Prostate gland (tissue), 2 donors: ENCODE results near the gene FOXR2. TPM values are rescaled to one million over a fixed set of nuclear protein-coding genes. Genes with fewer than 3 reads are reported as not detected.

Experiments used
- DNase-seq: peaks from one replicate; pipeline ENCODE4 v3.0.0-alpha.2; 2019; ENCODE audit warnings: low spot score
- H3K27ac ChIP-seq, 2 donors: fragments of 200-600 bp; sonication (generic); 2 replicates each; pipeline ENCODE4 v1.5.1; 2017 to 2019
- H3K27me3 ChIP-seq: fragments of 200-600 bp; sonication (generic); replicated peaks from 2 replicates; pipeline ENCODE4 v1.5.1; 2019; ENCODE audit not compliant: insufficient read depth
- H3K36me3 ChIP-seq, 2 donors: fragments of 200-600 bp; sonication (generic); 1 replicate in 1 of 2; 2 replicates in 1 of 2; pipeline versions ENCODE4 v1.5.1 to v1.8.1; 2017 to 2019
- H3K4me1 ChIP-seq: fragments of 200-600 bp; sonication (generic); replicated peaks from 2 replicates; pipeline ENCODE4 v1.5.1; 2019
- H3K4me3 ChIP-seq, 2 donors: fragments of 200-600 bp; sonication (generic); 2 replicates each; pipeline ENCODE4 v1.5.1; 2017 to 2019
- H3K9me3 ChIP-seq: fragments of 200-600 bp; sonication (generic); 2 replicates; pipeline ENCODE4 v1.5.1; 2017
- CTCF ChIP-seq, 4 experiments: fragments of 200-600 bp in 2 of 4; fragments of 450-650 bp in 2 of 4; sonication (generic) in 2 of 4; IDR thresholded peaks; 1 replicate in 3 of 4; 2 replicates in 1 of 4; pipeline ENCODE4 v1.5.1; 2016 to 2019; ENCODE audit warnings: antibody characterized with exemption in 4 of 4, mild to moderate bottlenecking in 2 of 4, moderate library complexity in 2 of 4
- POLR2A ChIP-seq: fragments of 450-650 bp; IDR thresholded peaks from one replicate; pipeline ENCODE4 v1.6.1; 2016; ENCODE audit warnings: antibody characterized with exemption, mild to moderate bottlenecking
- POLR2AphosphoS5 ChIP-seq: sonication (generic); formaldehyde crosslinking; IDR thresholded peaks from one replicate; pipeline ENCODE4 v1.6.1; 2017; ENCODE audit warnings: antibody characterized with exemption
- WGBS: methylation state at CpG from one replicate; pipeline ENCODE4 v1.1.5; 2018; 5-methylcytosine and 5-hydroxymethylcytosine counted together
- intact Hi-C: fragments of 100-400 bp; cut with DNase I; formaldehyde crosslinking; loops from one replicate; pipeline ENCODE4 v1.14.2; 2022
- total RNA-seq, 2 donors: library from RNA; depleted of rRNA; stranded (reverse); fragments of >200 nt; gene quantifications; one replicate each; pipeline ENCODE4 v1.1.0, GENCODE V29; 2016

The FOXR2 gene
- total RNA-seq, result 1 to 10 TPM in 1 of 2 donors, not detected in 1; 1.2 TPM

- H3K36me3 ChIP-seq, result no peaks in the 10 kb centered on the region
- H3K4me1 ChIP-seq, result no peaks in the 10 kb centered on the region
- no peaks in the 10 kb centered on the region for H3K27me3 ChIP-seq
- intact Hi-C loops, result no loop called here
- 95% methylated on average over 1 of the region's 1 CpG for WGBS
- DNase-seq, result no peak
- H3K27ac ChIP-seq, result no peak within 1 kb of the TSS
- no peak for TF ChIP-seq POLR2A
- no peak for TF ChIP-seq CTCF (IDR thresholded peaks at IDR 0.05)
- no peak for TF ChIP-seq POLR2AphosphoS5
- no peak within 1 kb of the TSS for H3K4me3 ChIP-seq
- no peaks in the 10 kb centered on the region for H3K9me3 ChIP-seq
Observed at GRCh38 chrX:55623100-55623499, at the start of gene FOXR2. Gene FOXR2 (plus strand): TSS chrX:55623400. CDS start chrX:55623712, 312 bp downstream.

GRCh38 chrX:55579115-55579514 is 44.1 kb upstream of the FOXR2 start:
- DNase-seq, result no peak
- intact Hi-C loops, result no loop called here
- TF ChIP-seq POLR2AphosphoS5, result no peak
- no peak for TF ChIP-seq POLR2A
- TF ChIP-seq CTCF (IDR thresholded peaks at IDR 0.05), result no peak

GRCh38 chrX:55582447-55582846 is 40.8 kb upstream of the FOXR2 start:
- WGBS, result 64% methylated on average over 1 of the region's 1 CpG
- H3K27ac ChIP-seq, result no peak overlapping the region
- H3K4me1 ChIP-seq, result no peaks in the 10 kb centered on the region
- H3K9me3 ChIP-seq, result no peaks in the 10 kb centered on the region
- no peak for DNase-seq
- intact Hi-C loops, result no loop called here
- H3K4me3 ChIP-seq, result no peak overlapping the region
- no peaks in the 10 kb centered on the region for H3K36me3 ChIP-seq
- TF ChIP-seq POLR2AphosphoS5, result no peak
- no peak for TF ChIP-seq CTCF (IDR thresholded peaks at IDR 0.05)
- no peak for TF ChIP-seq POLR2A
- H3K27me3 ChIP-seq, result no peaks in the 10 kb centered on the region

More at GRCh38 chrX:55579115-55579514, 44.1 kb upstream of the FOXR2 start:
- Histone ChIP-seq H3K36me3 (no peaks in the 10 kb centered on the region), H3K27me3 (no peaks in the 10 kb centered on the region), H3K4me3 (no peak overlapping the region), H3K4me1 (no peaks in the 10 kb centered on the region), H3K27ac (no peak overlapping the region), H3K9me3 (no peaks in the 10 kb centered on the region)

- no peak overlapping the region for H3K27ac ChIP-seq
- no peak for DNase-seq
- H3K4me1 ChIP-seq, result no peaks in the 10 kb centered on the region
- 91% methylated on average over 5 of the region's 5 CpGs for WGBS
- no peak overlapping the region for H3K4me3 ChIP-seq
- TF ChIP-seq POLR2AphosphoS5 (no peak), CTCF (IDR thresholded peaks at IDR 0.05) (no peak), POLR2A (no peak)
- no peaks in the 10 kb centered on the region for H3K27me3 ChIP-seq
- H3K36me3 ChIP-seq, result no peaks in the 10 kb centered on the region
- intact Hi-C loops, result no loop called here
- H3K9me3 ChIP-seq, result no peaks in the 10 kb centered on the region
Observed at GRCh38 chrX:55593296-55593695, 29.9 kb upstream of the FOXR2 start.

- Histone ChIP-seq H3K4me1 (no peaks in the 10 kb centered on the region), H3K9me3 (no peaks in the 10 kb centered on the region), H3K27me3 (no peaks in the 10 kb centered on the region), H3K27ac (no peak overlapping the region), H3K36me3 (no peaks in the 10 kb centered on the region), H3K4me3 (no peak overlapping the region)
- 88% methylated on average over 13 of the region's 13 CpGs for WGBS
- no peak for DNase-seq
- TF ChIP-seq CTCF (IDR thresholded peaks at IDR 0.05), result no peak
- no peak for TF ChIP-seq POLR2A
- no peak for TF ChIP-seq POLR2AphosphoS5
- intact Hi-C loops, result no loop called here
Observed at GRCh38 chrX:55593756-55594257, 29.4 kb upstream of the FOXR2 start.
